GM12878 (cell line): ENCODE data around the gene PCDHB11. TPM values are rescaled to one million over a fixed set of nuclear protein-coding genes. Genes with fewer than 3 reads are reported as not detected.
"Not testable (repeated sequence)": the region's sequence is repeated elsewhere in the genome, so short reads cannot be mapped to it uniquely, and the experiment has no call there.

Experiments
- ATAC-seq: fragments of 200-7000 bp; cut with Tn5 transposase; 3 replicates; pipeline ENCODE4 v1.9.1; 2020; ENCODE audit warnings: mild to moderate bottlenecking, moderate library complexity
- BruUV-seq: library from RNA; stranded (reverse); fragments of 400-500 nt; replicated peaks from 2 replicates; lab custom pipeline; 2021; lab: Mats Ljungman, UMichigan
- CTCF ChIA-PET: fragments of 300-600 bp; sonication (Branson Sonifier 250); formaldehyde crosslinking; extraction: SDS; loops from one replicate; lab custom pipeline; 2021; ENCODE audit warnings: inconsistent platforms; lab: Yijun Ruan, JAX
- POLR2A ChIA-PET: fragments of 350-600 bp; formaldehyde crosslinking; extraction: SDS; loops from one replicate; lab custom pipeline; 2021; ENCODE audit warnings: inconsistent platforms; lab: Charles Lee
- RAD21 ChIA-PET: fragments of 300-600 bp; sonication (Branson Sonifier 250); formaldehyde crosslinking; loops from one replicate; lab custom pipeline; 2023; ENCODE audit warnings: antibody characterized with exemption; ENCODE audit not compliant: unreplicated experiment; lab: Charles Lee
- SMC1A ChIA-PET: fragments of 300-600 bp; sonication (Branson Sonifier 250); formaldehyde crosslinking; loops from one replicate; lab custom pipeline; 2023; ENCODE audit not compliant: unreplicated experiment, uncharacterized antibody; lab: Charles Lee
- DNase-seq: peaks from one replicate; pipeline ENCODE4 v3.0.0-alpha.2; 2011; ENCODE audit warnings: low read depth, low spot score
- FAIRE-seq: peaks from 3 replicates; lab custom pipeline; 2011; peaks lifted over from hg19 to GRCh38; lab: Jason Lieb, UNC
- H2AFZ ChIP-seq: 2 replicates; pipeline ENCODE4 v1.6.0; 2011; ENCODE audit warnings: low read depth, low read length, control low read depth; ENCODE audit not compliant: control insufficient read depth
- H3K27ac ChIP-seq: 2 replicates; pipeline ENCODE4 v1.5.1; 2011; ENCODE audit warnings: control low read depth; ENCODE audit not compliant: control insufficient read depth, insufficient read depth
- H3K27me3 ChIP-seq, 2 experiments: replicated peaks in 1 of 2; 2 replicates each; pipeline versions ENCODE4 v1.6.0 to v1.6.1; 2011; ENCODE audit warnings: low read length in 1 of 2; ENCODE audit not compliant: control insufficient read depth in 2 of 2, insufficient read depth in 2 of 2
- H3K36me3 ChIP-seq, 2 experiments: 2 replicates each; pipeline ENCODE4 v1.5.1; 2011; ENCODE audit warnings: low read length in 1 of 2; ENCODE audit not compliant: control insufficient read depth in 2 of 2, insufficient read depth in 2 of 2
- H3K4me1 ChIP-seq: 2 replicates; pipeline ENCODE4 v1.6.1; 2011; ENCODE audit warnings: mild to moderate bottlenecking, low read length, moderate library complexity, mixed read lengths; ENCODE audit not compliant: control insufficient read depth, insufficient read depth
- H3K4me2 ChIP-seq: 2 replicates; pipeline ENCODE4 v1.6.0; 2011; ENCODE audit warnings: control low read depth; ENCODE audit not compliant: control insufficient read depth, insufficient read depth
- H3K4me3 ChIP-seq: fragments of 200-600 bp; sonication (generic); 2 replicates; pipeline ENCODE4 v1.5.1; 2016
- H3K79me2 ChIP-seq: 2 replicates; pipeline ENCODE4 v1.6.0; 2011; ENCODE audit warnings: low read length; ENCODE audit not compliant: control insufficient read depth, insufficient read depth
- H3K9ac ChIP-seq: 2 replicates; pipeline ENCODE4 v1.8.0; 2011; ENCODE audit warnings: low read length, control low read depth, mixed read lengths; ENCODE audit not compliant: control insufficient read depth, insufficient read depth
- H3K9me3 ChIP-seq: replicated peaks from 3 replicates; pipeline ENCODE4 v1.5.1; 2011; ENCODE audit warnings: mild to moderate bottlenecking, low read length; ENCODE audit not compliant: control insufficient read depth, insufficient read depth
- H4K20me1 ChIP-seq: 2 replicates; pipeline ENCODE4 v1.6.0; 2011; ENCODE audit not compliant: control insufficient read depth, insufficient read depth
- BCL11A ChIP-seq: IDR thresholded peaks from 2 replicates; pipeline ENCODE4 v1.6.1; 2011; ENCODE audit warnings: low read depth, low read length
- RAD21 ChIP-seq: IDR thresholded peaks from 2 replicates; pipeline ENCODE4 v1.6.1; 2011; ENCODE audit warnings: mild to moderate bottlenecking, low read depth, low read length, moderate library complexity; ENCODE audit not compliant: insufficient read depth
- WGBS: methylation state at CpG from one replicate; pipeline ENCODE4 v1.1.6; 2016; ENCODE audit warnings: low lambda C conversion rate; ENCODE audit not compliant: insufficient replicate concordance, insufficient coverage; ENCODE audit errors: missing lambda C conversion rate; 5-methylcytosine and 5-hydroxymethylcytosine counted together
- in situ Hi-C: fragments of 300-500 bp; cut with MboI; formaldehyde crosslinking; loops from 9 replicates; pipeline ENCODE4 v1.14.3; 2018; ENCODE audit warnings: mixed read lengths
- intact Hi-C: fragments of 100-400 bp; cut with micrococcal nuclease; formaldehyde crosslinking; loops from one replicate; pipeline ENCODE4 v1.14.2; 2022; ENCODE audit not compliant: unreplicated experiment
- polyA plus RNA-seq, 11 experiments: library from polyadenylated mRNA; depleted of rRNA in 4 of 11; unstranded in 6 of 11; stranded (reverse) in 5 of 11; fragments of >200 nt; fragmentation: Nextera tagmentation in 4 of 11; fragmentation: Illumina TruSeq in 1 of 11; extraction: Ambion mirVana in 4 of 11; extraction: Trizol in 1 of 11; gene quantifications; 1 replicate in 1 of 11; 2 replicates in 10 of 11; pipeline versions ENCODE4 v1.2.1 to v1.2.3, GENCODE V29; 2011 to 2016; ENCODE audit warnings: inconsistent platforms in 2 of 11, missing spikeins in 2 of 11, low read depth in 1 of 11
- total RNA-seq, 4 experiments: library from RNA; depleted of rRNA in 3 of 4; stranded (reverse); fragments of >200 nt in 3 of 4; fragmentation: Illumina TruSeq in 1 of 4; extraction: Trizol in 1 of 4; gene quantifications; 2 replicates each; pipeline versions ENCODE4 v1.2.1 to v1.2.3, GENCODE V29; 2013 to 2021

Gene PCDHB11
- total and polyA plus RNA-seq, 10 of the 15 experiments (the other 5 are each of a cell fraction or from before 2014, with no cell fraction given) = not detected

DNA sequence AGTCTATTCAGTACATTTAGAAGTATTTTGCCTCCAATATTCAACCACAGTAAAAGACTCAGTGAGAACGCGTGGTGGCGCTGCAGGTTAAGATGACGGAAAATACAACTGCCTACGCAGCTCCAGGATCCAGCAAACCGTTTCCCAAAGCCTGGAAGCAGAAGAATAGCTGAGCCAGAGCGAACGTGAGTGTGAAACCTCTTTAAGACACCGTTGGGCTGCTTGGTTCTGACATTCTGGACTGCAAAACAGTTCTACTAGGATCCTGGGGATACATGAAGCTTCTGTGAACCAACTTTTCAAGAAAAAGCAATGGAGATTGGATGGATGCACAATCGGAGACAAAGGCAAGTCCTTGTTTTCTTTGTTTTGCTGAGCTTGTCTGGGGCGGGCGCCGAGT is 17.2 kb upstream of the PCDHB11 start, which contains the start of gene PCDHB16:
PCDHB16 (plus strand) TSS at position 140 of the 400 bp plus-strand sequence; CDS start at position 313, 173 bp downstream.
- H2AFZ ChIP-seq = no peak within 1 kb of the TSS
- ChIA-PET POLR2A (no interaction called here), RAD21 (no interaction called here), SMC1A (no interaction called here), CTCF (no interaction called here)
- no peak within 1 kb of the TSS for H3K9ac ChIP-seq
- FAIRE-seq = no peak
- H3K9me3 ChIP-seq = no peaks in the 10 kb centered on the region; the same call in 2 of the 3 replicates
- ATAC-seq = no peak
- 21% methylated on average over 13 of the region's 13 CpGs for WGBS
- no peaks in the 10 kb centered on the region for H3K36me3 ChIP-seq
- in situ Hi-C loops = no loop called here
- H3K4me2 ChIP-seq = no peak within 1 kb of the TSS
- H4K20me1 ChIP-seq = no peaks in the 10 kb centered on the region
- TF ChIP-seq BCL11A (no peak), RAD21 (peak; percentile 17; the same call in 1 of the 2 replicates)
- DNase-seq = no peak
- no peaks in the 10 kb centered on the region for H3K4me1 ChIP-seq
- intact Hi-C loops = loop anchor here (10.0 kb wide), 1 partner anchor 383 kb away; no protein-coding TSS in a partner anchor
- no peaks in the 10 kb centered on the region for H3K79me2 ChIP-seq
- H3K27ac ChIP-seq = no peak within 1 kb of the TSS
- no peaks in the 10 kb centered on the region for H3K27me3 ChIP-seq
- no peak within 1 kb of the TSS for H3K4me3 ChIP-seq
- no TSS peak for BruUV-seq

DNA sequence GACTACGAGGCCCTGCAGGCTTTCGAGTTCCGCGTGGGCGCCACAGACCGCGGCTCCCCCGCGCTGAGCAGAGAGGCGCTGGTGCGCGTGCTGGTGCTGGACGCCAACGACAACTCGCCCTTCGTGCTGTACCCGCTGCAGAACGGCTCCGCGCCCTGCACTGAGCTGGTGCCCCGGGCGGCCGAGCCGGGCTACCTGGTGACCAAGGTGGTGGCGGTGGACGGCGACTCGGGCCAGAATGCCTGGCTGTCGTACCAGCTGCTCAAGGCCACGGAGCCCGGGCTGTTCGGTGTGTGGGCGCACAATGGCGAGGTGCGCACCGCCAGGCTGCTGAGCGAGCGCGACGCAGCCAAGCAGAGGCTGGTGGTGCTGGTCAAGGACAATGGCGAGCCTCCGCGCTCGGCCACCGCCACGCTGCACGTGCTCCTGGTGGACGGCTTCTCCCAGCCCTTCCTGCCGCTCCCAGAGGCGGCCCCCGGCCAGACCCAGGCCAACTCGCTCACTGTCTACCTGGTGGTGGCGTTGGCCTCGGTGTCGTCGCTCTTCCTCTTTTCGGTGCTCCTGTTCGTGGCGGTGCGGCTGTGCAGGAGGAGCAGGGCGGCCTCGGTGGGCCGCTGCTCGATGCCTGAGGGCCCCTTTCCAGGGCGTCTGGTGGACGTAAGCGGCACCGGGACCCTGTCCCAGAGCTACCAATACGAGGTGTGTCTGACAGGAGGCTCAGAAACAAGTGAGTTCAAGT is 15.1 kb upstream of the PCDHB11 start:
- in situ Hi-C loops, H3K79me2 ChIP-seq, H2AFZ ChIP-seq, ATAC-seq, H3K4me2 ChIP-seq, H3K9me3 ChIP-seq, H4K20me1 ChIP-seq, CTCF ChIA-PET, POLR2A ChIA-PET, SMC1A ChIA-PET, FAIRE-seq, H3K27ac ChIP-seq, RAD21 ChIA-PET, H3K9ac ChIP-seq, BruUV-seq, H3K36me3 ChIP-seq, DNase-seq, H3K4me3 ChIP-seq, H3K4me1 ChIP-seq, H3K27me3 ChIP-seq: not testable (repeated sequence)
- intact Hi-C loops = loop anchor here (10.0 kb wide), 1 partner anchor 381 kb away; no protein-coding TSS in a partner anchor
- WGBS = 54% methylated on average over 17 of the region's 69 CpGs
